WTC11 (cell line): ENCODE measurements around the gene TBC1D1. TPM values are rescaled to one million over a fixed set of nuclear protein-coding genes. Genes with fewer than 3 reads are reported as not detected.

Source experiments
- ATAC-seq: fragments of 200-7000 bp; cut with Tn5 transposase; 2 replicates; pipeline ENCODE4 v1.10.0; 2021; ENCODE audit warnings: mild to moderate bottlenecking, moderate library complexity
- CTCF ChIA-PET: fragments of 300-600 bp; sonication (Branson Sonifier 250); formaldehyde crosslinking; loops from one replicate; lab custom pipeline; 2021; ENCODE audit warnings: antibody characterized with exemption; lab: Charles Lee
- POLR2A ChIA-PET: fragments of 350-600 bp; sonication (Branson Sonifier 250); formaldehyde crosslinking; loops from one replicate; lab custom pipeline; 2021; ENCODE audit warnings: antibody characterized with exemption; lab: Charles Lee
- DNase-seq: peaks from one replicate; pipeline ENCODE4 v3.0.0; 2021; ENCODE audit warnings: low spot score
- H3K27ac Mint-ChIP-seq: 2 replicates; pipeline ENCODE4 v1.8.0; 2021; ENCODE audit warnings: mixed read lengths
- H3K27me3 Mint-ChIP-seq: 2 replicates; pipeline ENCODE4 v1.8.0; 2021; ENCODE audit warnings: low read depth, mild to moderate bottlenecking, moderate library complexity, mixed read lengths
- H3K36me3 Mint-ChIP-seq: 2 replicates; pipeline ENCODE4 v1.8.0; 2021; ENCODE audit warnings: mixed read lengths
- H3K4me1 Mint-ChIP-seq: 2 replicates; pipeline ENCODE4 v1.8.0; 2022; ENCODE audit warnings: mixed read lengths
- H3K4me3 Mint-ChIP-seq: 2 replicates; pipeline ENCODE4 v1.8.0; 2021; ENCODE audit warnings: mild to moderate bottlenecking, moderate library complexity, mixed read lengths
- H3K9me3 Mint-ChIP-seq: 2 replicates; pipeline ENCODE4 v1.8.0; 2021; ENCODE audit warnings: mixed read lengths
- ATF3 ChIP-seq: sonication (generic); formaldehyde crosslinking; conservative IDR thresholded peaks from 2 replicates; pipeline ENCODE4 v1.8.1; 2022; ENCODE audit warnings: mild to moderate bottlenecking, missing genetic modification reagents
- CTCF ChIP-seq: fragments of 200-600 bp; IDR thresholded peaks from 2 replicates; pipeline ENCODE4 v1.8.0; 2022; ENCODE audit warnings: antibody characterized with exemption
- GABPB1 ChIP-seq: sonication (generic); formaldehyde crosslinking; IDR thresholded peaks from 2 replicates; pipeline ENCODE4 v1.8.1; 2023; ENCODE audit warnings: mild to moderate bottlenecking, missing genetic modification reagents
- MXD4 ChIP-seq: fragments of 250-450 bp; sonication (Bioruptor Pico); IDR thresholded peaks from 2 replicates; pipeline ENCODE4 v1.8.0; 2021; ENCODE audit warnings: mild to moderate bottlenecking, moderate library complexity, borderline replicate concordance
- NFYB ChIP-seq: sonication (generic); formaldehyde crosslinking; conservative IDR thresholded peaks from 2 replicates; pipeline ENCODE4 v1.8.0; 2022; ENCODE audit warnings: low read depth, missing genetic modification reagents
- NR1H2 ChIP-seq: sonication (generic); formaldehyde crosslinking; IDR thresholded peaks from 2 replicates; pipeline ENCODE4 v1.9.0; 2021; ENCODE audit warnings: mild to moderate bottlenecking, moderate library complexity, missing genetic modification reagents
- RELA ChIP-seq: sonication (generic); formaldehyde crosslinking; IDR thresholded peaks from 2 replicates; pipeline ENCODE4 v1.8.1; 2022; ENCODE audit warnings: missing genetic modification reagents, mild to moderate bottlenecking, borderline replicate concordance
- SP1 ChIP-seq: sonication (generic); formaldehyde crosslinking; conservative IDR thresholded peaks from 2 replicates; pipeline ENCODE4 v1.8.1; 2022; ENCODE audit warnings: missing genetic modification reagents
- ZBTB21 ChIP-seq: sonication (generic); formaldehyde crosslinking; IDR thresholded peaks from 2 replicates; pipeline ENCODE4 v1.8.1; 2023; ENCODE audit warnings: mild to moderate bottlenecking, missing genetic modification reagents, borderline replicate concordance
- ZMAT4 ChIP-seq: fragments of 250-450 bp; sonication (Bioruptor Pico); IDR thresholded peaks from 2 replicates; pipeline ENCODE4 v1.9.0; 2021; ENCODE audit warnings: mild to moderate bottlenecking
- ZNF121 ChIP-seq: sonication (generic); formaldehyde crosslinking; IDR thresholded peaks from 2 replicates; pipeline ENCODE4 v1.8.0; 2023; ENCODE audit warnings: missing genetic modification reagents
- ZNF232 ChIP-seq: sonication (generic); formaldehyde crosslinking; IDR thresholded peaks from 2 replicates; pipeline ENCODE4 v1.8.0; 2022; ENCODE audit warnings: mild to moderate bottlenecking, missing genetic modification reagents
- ZNF263 ChIP-seq: sonication (generic); formaldehyde crosslinking; IDR thresholded peaks from 2 replicates; pipeline ENCODE4 v1.8.1; 2022; ENCODE audit warnings: low read depth, mild to moderate bottlenecking, moderate library complexity, missing genetic modification reagents
- ZNF317 ChIP-seq: sonication (generic); formaldehyde crosslinking; IDR thresholded peaks from 2 replicates; pipeline ENCODE4 v1.8.1; 2023; ENCODE audit warnings: low read depth, mild to moderate bottlenecking, moderate library complexity, missing genetic modification reagents, borderline replicate concordance
- ZNF423 ChIP-seq: fragments of 250-450 bp; sonication (Bioruptor Pico); IDR thresholded peaks from 2 replicates; pipeline ENCODE4 v2.1.2; 2022; ENCODE audit warnings: mild to moderate bottlenecking, moderate library complexity
- total RNA-seq: library from RNA; stranded (reverse); gene quantifications from 3 replicates; pipeline ENCODE4 v1.2.3, GENCODE V29; 2021
- TF ChIP-seq, protein P1 (sequence below): sonication (generic); formaldehyde crosslinking; IDR thresholded peaks from 2 replicates; pipeline ENCODE4 v1.8.1; 2023; ENCODE audit warnings: mild to moderate bottlenecking, missing genetic modification reagents
- TF ChIP-seq, protein P2 (sequence below): sonication (generic); formaldehyde crosslinking; IDR thresholded peaks from 2 replicates; pipeline ENCODE4 v1.8.1; 2023; ENCODE audit warnings: mild to moderate bottlenecking, missing genetic modification reagents, moderate library complexity
- TF ChIP-seq, protein P3 (sequence below): sonication (generic); formaldehyde crosslinking; IDR thresholded peaks from 2 replicates; pipeline ENCODE4 v1.8.1; 2022; ENCODE audit warnings: mild to moderate bottlenecking, missing genetic modification reagents, moderate library complexity, borderline replicate concordance

The TBC1D1 gene
- total RNA-seq, 1 experiment from 2014 or later: 134 TPM

DNA sequence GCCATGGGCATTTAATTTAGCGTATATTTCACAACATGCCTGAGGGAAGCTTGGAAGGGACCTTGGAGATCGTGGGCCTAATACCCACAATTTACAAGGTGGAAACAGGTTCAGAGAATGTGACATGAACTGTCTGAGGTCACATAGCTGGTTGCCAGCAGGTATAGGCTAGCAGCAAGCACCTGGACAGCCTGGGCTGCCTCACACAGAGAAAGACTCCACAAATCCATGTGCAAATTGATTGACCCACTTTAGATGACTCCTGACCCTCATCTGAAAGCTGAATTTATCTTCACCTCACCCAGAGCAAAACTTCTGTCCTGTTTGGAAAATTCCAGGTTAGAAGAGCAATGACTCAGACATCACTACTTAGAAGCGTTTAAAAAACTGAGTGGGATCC is 75.2 kb downstream of the TBC1D1 start:
- ATAC-seq (no peak), DNase-seq (no peak)
- no peak overlapping the region for H3K27ac Mint-ChIP-seq
- TF ChIP-seq, protein P1, sequence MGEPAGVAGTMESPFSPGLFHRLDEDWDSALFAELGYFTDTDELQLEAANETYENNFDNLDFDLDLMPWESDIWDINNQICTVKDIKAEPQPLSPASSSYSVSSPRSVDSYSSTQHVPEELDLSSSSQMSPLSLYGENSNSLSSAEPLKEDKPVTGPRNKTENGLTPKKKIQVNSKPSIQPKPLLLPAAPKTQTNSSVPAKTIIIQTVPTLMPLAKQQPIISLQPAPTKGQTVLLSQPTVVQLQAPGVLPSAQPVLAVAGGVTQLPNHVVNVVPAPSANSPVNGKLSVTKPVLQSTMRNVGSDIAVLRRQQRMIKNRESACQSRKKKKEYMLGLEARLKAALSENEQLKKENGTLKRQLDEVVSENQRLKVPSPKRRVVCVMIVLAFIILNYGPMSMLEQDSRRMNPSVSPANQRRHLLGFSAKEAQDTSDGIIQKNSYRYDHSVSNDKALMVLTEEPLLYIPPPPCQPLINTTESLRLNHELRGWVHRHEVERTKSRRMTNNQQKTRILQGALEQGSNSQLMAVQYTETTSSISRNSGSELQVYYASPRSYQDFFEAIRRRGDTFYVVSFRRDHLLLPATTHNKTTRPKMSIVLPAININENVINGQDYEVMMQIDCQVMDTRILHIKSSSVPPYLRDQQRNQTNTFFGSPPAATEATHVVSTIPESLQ (CRISPR knock-in tag): no peak
- TF ChIP-seq ZNF121 (CRISPR knock-in tag): no peak
- TF ChIP-seq NR1H2: no peak
- no peak for TF ChIP-seq NFYB (CRISPR knock-in tag)
- TF ChIP-seq RELA (CRISPR knock-in tag): no peak
- TF ChIP-seq ZNF232: no peak
- TF ChIP-seq MXD4: no peak
- TF ChIP-seq ZNF423 (CRISPR knock-in tag): no peak
- H3K9me3 Mint-ChIP-seq: peaks cover 13% of the 10 kb centered on the region
- ChIA-PET CTCF (interaction anchor here (0.9 kb wide), 1 partner anchor 70 kb away, joined by 3 read pairs; no protein-coding TSS in a partner anchor), POLR2A (no interaction called here)
- peaks cover 3% of the 10 kb centered on the region; the same call in 1 of the 2 replicates for H3K36me3 Mint-ChIP-seq
- no peak overlapping the region for H3K4me3 Mint-ChIP-seq
- H3K27me3 Mint-ChIP-seq: no peaks in the 10 kb centered on the region
- H3K4me1 Mint-ChIP-seq: peaks cover 7% of the 10 kb centered on the region; the same call in 1 of the 2 replicates

GRCh38 chr4:37967736-37968135 is 76.9 kb downstream of the TBC1D1 start:
- DNase-seq (no peak), ATAC-seq (no peak)
- ChIA-PET CTCF (interaction anchor here (1.8 kb wide), 1 partner anchor 9 kb away, joined by 5 read pairs; no protein-coding TSS in a partner anchor), POLR2A (interaction anchor here (0.6 kb wide), 1 partner anchor 38 kb away, joined by 3 read pairs; no protein-coding TSS in a partner anchor)
- H3K9me3 Mint-ChIP-seq: peaks cover 20% of the 10 kb centered on the region
- no peak overlapping the region for H3K27ac Mint-ChIP-seq
- H3K4me1 Mint-ChIP-seq: peaks cover 7% of the 10 kb centered on the region; the same call in 1 of the 2 replicates
- peaks cover 3% of the 10 kb centered on the region; the same call in 1 of the 2 replicates for H3K36me3 Mint-ChIP-seq
- TF ChIP-seq ZMAT4 (CRISPR knock-in tag) (no peak), ZBTB21 (CRISPR knock-in tag) (no peak), GABPB1 (CRISPR knock-in tag) (no peak), ZNF263 (CRISPR knock-in tag) (no peak), NR1H2 (no peak), SP1 (CRISPR knock-in tag) (no peak)
- TF ChIP-seq, protein P2, sequence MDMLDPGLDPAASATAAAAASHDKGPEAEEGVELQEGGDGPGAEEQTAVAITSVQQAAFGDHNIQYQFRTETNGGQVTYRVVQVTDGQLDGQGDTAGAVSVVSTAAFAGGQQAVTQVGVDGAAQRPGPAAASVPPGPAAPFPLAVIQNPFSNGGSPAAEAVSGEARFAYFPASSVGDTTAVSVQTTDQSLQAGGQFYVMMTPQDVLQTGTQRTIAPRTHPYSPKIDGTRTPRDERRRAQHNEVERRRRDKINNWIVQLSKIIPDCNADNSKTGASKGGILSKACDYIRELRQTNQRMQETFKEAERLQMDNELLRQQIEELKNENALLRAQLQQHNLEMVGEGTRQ: no peak
- TF ChIP-seq, protein P3, sequence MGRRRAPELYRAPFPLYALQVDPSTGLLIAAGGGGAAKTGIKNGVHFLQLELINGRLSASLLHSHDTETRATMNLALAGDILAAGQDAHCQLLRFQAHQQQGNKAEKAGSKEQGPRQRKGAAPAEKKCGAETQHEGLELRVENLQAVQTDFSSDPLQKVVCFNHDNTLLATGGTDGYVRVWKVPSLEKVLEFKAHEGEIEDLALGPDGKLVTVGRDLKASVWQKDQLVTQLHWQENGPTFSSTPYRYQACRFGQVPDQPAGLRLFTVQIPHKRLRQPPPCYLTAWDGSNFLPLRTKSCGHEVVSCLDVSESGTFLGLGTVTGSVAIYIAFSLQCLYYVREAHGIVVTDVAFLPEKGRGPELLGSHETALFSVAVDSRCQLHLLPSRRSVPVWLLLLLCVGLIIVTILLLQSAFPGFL: no peak
- no peaks in the 10 kb centered on the region for H3K27me3 Mint-ChIP-seq
- H3K4me3 Mint-ChIP-seq: no peak overlapping the region

- CTCF ChIA-PET: interaction anchor here (1.8 kb wide), 1 partner anchor 8 kb away, joined by 5 read pairs; no protein-coding TSS in a partner anchor
Measured at GRCh38 chr4:37968747-37969146, 77.9 kb downstream of the TBC1D1 start.

More at GRCh38 chr4:37968747-37969146, 77.9 kb downstream of the TBC1D1 start:
- Mint-ChIP-seq H3K4me1 (peaks cover 7% of the 10 kb centered on the region; the same call in 1 of the 2 replicates), H3K27ac (no peak overlapping the region), H3K27me3 (no peaks in the 10 kb centered on the region), H3K4me3 (no peak overlapping the region), H3K9me3 (peaks cover 20% of the 10 kb centered on the region), H3K36me3 (peaks cover 3% of the 10 kb centered on the region; the same call in 1 of the 2 replicates)
- POLR2A ChIA-PET: no interaction called here
- DNase-seq (no peak), ATAC-seq (no peak)
- TF ChIP-seq ATF3 (CRISPR knock-in tag): no peak
- TF ChIP-seq CTCF: no peak
- 0 out of 2 replicates have a peak, but pooled peaks have one; percentile 40 for TF ChIP-seq ZNF317
